Umbilical cord (tissue), 2 donors: ENCODE results near the gene ASB12. TPM values are rescaled to one million over a fixed set of nuclear protein-coding genes. Genes with fewer than 3 reads are reported as not detected.

Source experiments
- DNase-seq: peaks from one replicate; pipeline ENCODE4 v3.0.0-alpha.2; 2015; ENCODE audit warnings: low spot score
- total RNA-seq: library from RNA; depleted of rRNA; stranded (reverse); fragments of >200 nt; gene quantifications from one replicate; pipeline ENCODE4 v1.2.3, GENCODE V29; 2014; ENCODE audit warnings: low replicate concordance; ENCODE audit not compliant: insufficient read depth

The ASB12 gene
- total RNA-seq, 1 donor from 2014 or later, result 1.9 TPM

GRCh38 chrX:64186974-64187761 is 43.2 kb downstream of the ASB12 start:
- no peak for DNase-seq

- no peak for DNase-seq
Observed at GRCh38 chrX:64184396-64184795, 46.0 kb downstream of the ASB12 start.

GRCh38 chrX:64182208-64182607 is 48.2 kb downstream of the ASB12 start:
- DNase-seq, result no peak

DNA sequence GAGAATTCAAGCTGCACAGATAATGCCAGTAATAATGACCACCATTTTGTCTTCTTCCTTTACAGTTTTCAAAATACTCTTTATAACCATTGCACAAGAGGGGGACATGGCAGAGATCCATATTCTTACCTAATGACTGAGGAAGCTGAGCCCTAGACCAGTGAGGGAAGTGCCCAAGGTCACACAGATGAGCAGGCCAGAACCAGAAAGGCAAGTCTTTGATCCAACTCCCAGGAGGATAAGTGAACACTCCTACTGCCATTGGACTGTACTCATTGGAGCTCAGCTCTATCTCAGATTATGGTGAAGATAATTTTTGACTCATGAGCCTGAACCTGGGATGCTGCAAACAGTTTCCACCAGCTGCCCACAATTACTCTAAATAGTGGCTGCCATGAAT is 53.5 kb downstream of the ASB12 start:
- DNase-seq, result no peak

Other genes with a start within 250 kb of the ASB12 start
- 3.4 TPM for gene AMER1, start 24.9 kb downstream of the ASB12 start, total RNA-seq
- gene MTMR8, start 164.8 kb upstream of the ASB12 start, total RNA-seq, result 2.6 TPM